ENCODE data around the gene CLK1.

GRCh38 chr2:200829258-200829655, 35.2 kb downstream of the CLK1 start:
- TF ChIP-seq CTCF (IDR thresholded peaks at IDR 0.05) (no peak), POLR2AphosphoS5 (IDR thresholded peaks at IDR 0.05) (no peak), POLR2A (IDR thresholded peaks at IDR 0.05) (no peak)

Measured in gastroesophageal sphincter (tissue), 3 donors.